HepG2 (cell line): ENCODE data around the gene PTGES3. TPM values are rescaled to one million over a fixed set of nuclear protein-coding genes. Genes with fewer than 3 reads are reported as not detected.
A peak's percentile ranks its signal among the peaks of the same experiment; 100 is the strongest.

Source experiments
- DNMT1 ChIP-seq: sonication (generic); formaldehyde crosslinking; IDR thresholded peaks from 2 replicates; pipeline ENCODE4 v1.5.1; 2020; ENCODE audit warnings: mild to moderate bottlenecking, missing genetic modification reagents
- HDAC2 ChIP-seq: sonication (generic); formaldehyde crosslinking; IDR thresholded peaks from 2 replicates; pipeline ENCODE4 v1.4.0; 2020; ENCODE audit warnings: missing genetic modification reagents
- RARG ChIP-seq: sonication (generic); formaldehyde crosslinking; IDR thresholded peaks from 2 replicates; pipeline ENCODE4 v1.4.0; 2020; ENCODE audit warnings: low read depth, mild to moderate bottlenecking, missing genetic modification reagents
- RXRA ChIP-seq: sonication (generic); formaldehyde crosslinking; IDR thresholded peaks from 2 replicates; pipeline ENCODE4 v1.5.1; 2020; ENCODE audit warnings: missing genetic modification reagents
- ZNF17 ChIP-seq: sonication (generic); formaldehyde crosslinking; IDR thresholded peaks from 2 replicates; pipeline ENCODE4 v1.5.0; 2020; ENCODE audit warnings: mild to moderate bottlenecking, missing genetic modification reagents
- ZNF263 ChIP-seq: sonication (generic); formaldehyde crosslinking; IDR thresholded peaks from 2 replicates; pipeline ENCODE4 v1.4.0; 2020; ENCODE audit warnings: missing genetic modification reagents
- ZNF607 ChIP-seq: sonication (generic); formaldehyde crosslinking; IDR thresholded peaks from 2 replicates; pipeline ENCODE4 v1.5.1; 2020; ENCODE audit warnings: missing genetic modification reagents, mild to moderate bottlenecking, borderline replicate concordance
- ZNF850 ChIP-seq: sonication (generic); formaldehyde crosslinking; conservative IDR thresholded peaks from 2 replicates; pipeline ENCODE4 v1.9.0; 2021; ENCODE audit warnings: mild to moderate bottlenecking, missing genetic modification reagents
- polyA plus RNA-seq, 8 experiments: library from polyadenylated mRNA; depleted of rRNA in 3 of 8; stranded (reverse) in 7 of 8; unstranded in 1 of 8; fragments of >200 nt; fragmentation: Illumina TruSeq in 4 of 8; extraction: Trizol in 4 of 8; gene quantifications; 2 replicates each; pipeline versions ENCODE4 v1.2.1 to v1.2.3, GENCODE V29; 2011 to 2016; ENCODE audit warnings: low read depth in 4 of 8, missing spikeins in 1 of 8, mixed read lengths in 1 of 8; ENCODE audit not compliant: insufficient read depth in 1 of 8
- total RNA-seq, 5 experiments: library from RNA; depleted of rRNA; stranded (reverse); fragments of >200 nt; fragmentation: Illumina TruSeq; extraction: Trizol; gene quantifications; 2 replicates each; pipeline ENCODE4 v1.2.3, GENCODE V29; 2016; ENCODE audit warnings: low read depth in 1 of 5
- TF ChIP-seq, protein P1 (sequence below): sonication (generic); formaldehyde crosslinking; IDR thresholded peaks from 2 replicates; pipeline ENCODE4 v1.8.1; 2023; ENCODE audit warnings: mild to moderate bottlenecking, moderate library complexity, missing genetic modification reagents
- TF ChIP-seq, protein P2 (sequence below): sonication (generic); formaldehyde crosslinking; IDR thresholded peaks from 2 replicates; pipeline ENCODE4 v1.8.1; 2023; ENCODE audit warnings: mild to moderate bottlenecking, missing genetic modification reagents, borderline replicate concordance
- TF ChIP-seq, protein P3 (sequence below): IDR thresholded peaks from 2 replicates; pipeline ENCODE4 v1.6.1; 2016; ENCODE audit warnings: low read depth, missing genetic modification reagents, missing compliant biosample characterization
- TF ChIP-seq, protein P4 (sequence below): sonication (generic); formaldehyde crosslinking; IDR thresholded peaks from 2 replicates; pipeline ENCODE4 v1.4.0; 2020; ENCODE audit warnings: missing genetic modification reagents
- TF ChIP-seq, protein P5 (sequence below): sonication (generic); formaldehyde crosslinking; IDR thresholded peaks from 2 replicates; pipeline ENCODE4 v1.9.0; 2021; ENCODE audit warnings: missing genetic modification reagents, mild to moderate bottlenecking, borderline replicate concordance
- TF ChIP-seq, protein P6 (sequence below): IDR thresholded peaks from 2 replicates; pipeline ENCODE4 v1.6.1; 2016; ENCODE audit warnings: control low read depth
- TF ChIP-seq, protein P7 (sequence below): IDR thresholded peaks from 2 replicates; pipeline ENCODE4 v1.6.1; 2016; ENCODE audit warnings: low read depth, borderline replicate concordance
- TF ChIP-seq, protein P8 (sequence below): sonication (generic); formaldehyde crosslinking; IDR thresholded peaks from 2 replicates; pipeline ENCODE4 v1.4.0; 2020; ENCODE audit warnings: missing genetic modification reagents, low read depth, mild to moderate bottlenecking, borderline replicate concordance

Gene PTGES3
- total and polyA plus RNA-seq, 2 of the 13 experiments (the other 11 are each of a cell fraction or from before 2014, with no cell fraction given): 54.4 to 159 TPM

DNA sequence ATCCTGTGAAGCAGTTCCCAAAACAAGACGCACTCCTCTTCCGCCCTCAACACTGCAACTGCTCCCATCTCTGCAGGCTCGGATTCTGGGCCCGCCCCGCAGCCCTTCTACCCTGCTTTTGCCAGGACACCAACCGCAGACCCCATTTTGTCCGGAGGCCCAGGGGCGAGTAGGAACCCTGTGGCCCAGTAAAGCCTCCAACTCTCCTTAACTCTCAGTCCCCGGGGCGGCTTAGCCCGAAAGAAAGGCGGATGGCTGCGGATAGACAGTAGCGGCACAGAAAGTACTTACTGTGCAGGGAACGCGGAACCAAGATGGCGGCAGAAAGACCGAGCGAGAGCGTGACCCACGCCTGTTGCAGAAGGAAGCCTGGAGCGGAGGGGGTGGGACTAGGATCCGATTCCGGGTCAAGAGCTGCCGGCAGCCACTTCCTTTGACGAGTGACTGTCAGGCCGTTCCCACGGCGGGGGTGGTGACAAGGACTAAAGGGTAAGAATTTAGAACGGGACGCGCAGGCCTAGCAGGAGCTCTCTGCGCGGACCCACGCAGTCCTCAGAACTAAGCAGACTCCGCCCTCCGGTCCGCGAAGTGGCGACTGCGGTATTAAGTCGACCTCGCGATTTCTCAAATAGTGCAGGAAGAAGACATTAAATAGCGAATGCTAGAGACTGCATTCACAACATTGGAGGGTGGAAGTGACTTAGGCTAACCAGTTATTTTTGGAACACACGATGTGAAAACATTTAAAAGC lies 37.1 kb upstream of the PTGES3 start, which contains the start of gene NACA (continued):
- TF ChIP-seq, protein P1, sequence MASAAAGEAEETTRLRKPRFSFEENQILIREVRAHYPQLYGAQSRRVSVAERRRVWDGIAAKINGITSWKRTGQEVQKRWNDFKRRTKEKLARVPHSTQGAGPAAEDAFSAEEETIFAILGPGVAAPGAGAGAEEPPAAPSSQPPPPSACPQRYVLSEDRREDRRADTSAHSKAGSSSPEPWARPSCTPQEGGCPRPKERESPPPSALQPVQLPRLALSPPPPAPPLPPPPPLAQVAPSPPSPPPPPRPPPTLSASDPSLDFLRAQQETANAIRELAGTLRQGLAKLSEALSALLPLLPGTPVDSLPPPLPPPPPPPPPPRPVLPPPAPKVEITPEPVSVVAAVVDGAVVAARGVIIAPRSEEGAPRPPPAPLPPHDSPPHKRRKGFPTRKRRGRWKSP: peak; percentile 75
- TF ChIP-seq, protein P2, sequence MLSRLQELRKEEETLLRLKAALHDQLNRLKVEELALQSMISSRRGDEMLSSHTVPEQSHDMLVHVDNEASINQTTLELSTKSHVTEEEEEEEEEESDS (CRISPR knock-in tag): no peak
- TF ChIP-seq, protein P3, sequence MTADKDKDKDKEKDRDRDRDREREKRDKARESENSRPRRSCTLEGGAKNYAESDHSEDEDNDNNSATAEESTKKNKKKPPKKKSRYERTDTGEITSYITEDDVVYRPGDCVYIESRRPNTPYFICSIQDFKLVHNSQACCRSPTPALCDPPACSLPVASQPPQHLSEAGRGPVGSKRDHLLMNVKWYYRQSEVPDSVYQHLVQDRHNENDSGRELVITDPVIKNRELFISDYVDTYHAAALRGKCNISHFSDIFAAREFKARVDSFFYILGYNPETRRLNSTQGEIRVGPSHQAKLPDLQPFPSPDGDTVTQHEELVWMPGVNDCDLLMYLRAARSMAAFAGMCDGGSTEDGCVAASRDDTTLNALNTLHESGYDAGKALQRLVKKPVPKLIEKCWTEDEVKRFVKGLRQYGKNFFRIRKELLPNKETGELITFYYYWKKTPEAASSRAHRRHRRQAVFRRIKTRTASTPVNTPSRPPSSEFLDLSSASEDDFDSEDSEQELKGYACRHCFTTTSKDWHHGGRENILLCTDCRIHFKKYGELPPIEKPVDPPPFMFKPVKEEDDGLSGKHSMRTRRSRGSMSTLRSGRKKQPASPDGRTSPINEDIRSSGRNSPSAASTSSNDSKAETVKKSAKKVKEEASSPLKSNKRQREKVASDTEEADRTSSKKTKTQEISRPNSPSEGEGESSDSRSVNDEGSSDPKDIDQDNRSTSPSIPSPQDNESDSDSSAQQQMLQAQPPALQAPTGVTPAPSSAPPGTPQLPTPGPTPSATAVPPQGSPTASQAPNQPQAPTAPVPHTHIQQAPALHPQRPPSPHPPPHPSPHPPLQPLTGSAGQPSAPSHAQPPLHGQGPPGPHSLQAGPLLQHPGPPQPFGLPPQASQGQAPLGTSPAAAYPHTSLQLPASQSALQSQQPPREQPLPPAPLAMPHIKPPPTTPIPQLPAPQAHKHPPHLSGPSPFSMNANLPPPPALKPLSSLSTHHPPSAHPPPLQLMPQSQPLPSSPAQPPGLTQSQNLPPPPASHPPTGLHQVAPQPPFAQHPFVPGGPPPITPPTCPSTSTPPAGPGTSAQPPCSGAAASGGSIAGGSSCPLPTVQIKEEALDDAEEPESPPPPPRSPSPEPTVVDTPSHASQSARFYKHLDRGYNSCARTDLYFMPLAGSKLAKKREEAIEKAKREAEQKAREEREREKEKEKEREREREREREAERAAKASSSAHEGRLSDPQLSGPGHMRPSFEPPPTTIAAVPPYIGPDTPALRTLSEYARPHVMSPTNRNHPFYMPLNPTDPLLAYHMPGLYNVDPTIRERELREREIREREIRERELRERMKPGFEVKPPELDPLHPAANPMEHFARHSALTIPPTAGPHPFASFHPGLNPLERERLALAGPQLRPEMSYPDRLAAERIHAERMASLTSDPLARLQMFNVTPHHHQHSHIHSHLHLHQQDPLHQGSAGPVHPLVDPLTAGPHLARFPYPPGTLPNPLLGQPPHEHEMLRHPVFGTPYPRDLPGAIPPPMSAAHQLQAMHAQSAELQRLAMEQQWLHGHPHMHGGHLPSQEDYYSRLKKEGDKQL (CRISPR knock-in tag): no peak
- TF ChIP-seq ZNF263 (CRISPR knock-in tag) (0 out of 2 replicates have a peak, but pooled peaks have one; percentile 23), ZNF607 (no peak), ZNF17 (CRISPR knock-in tag) (no peak), HDAC2 (CRISPR knock-in tag) (peak; percentile 54), DNMT1 (no peak), RXRA (CRISPR knock-in tag) (peak; percentile 69), RARG (CRISPR knock-in tag) (peak; percentile 98; the same call in 1 of the 2 replicates), ZNF850 (no peak)
- TF ChIP-seq, protein P4, sequence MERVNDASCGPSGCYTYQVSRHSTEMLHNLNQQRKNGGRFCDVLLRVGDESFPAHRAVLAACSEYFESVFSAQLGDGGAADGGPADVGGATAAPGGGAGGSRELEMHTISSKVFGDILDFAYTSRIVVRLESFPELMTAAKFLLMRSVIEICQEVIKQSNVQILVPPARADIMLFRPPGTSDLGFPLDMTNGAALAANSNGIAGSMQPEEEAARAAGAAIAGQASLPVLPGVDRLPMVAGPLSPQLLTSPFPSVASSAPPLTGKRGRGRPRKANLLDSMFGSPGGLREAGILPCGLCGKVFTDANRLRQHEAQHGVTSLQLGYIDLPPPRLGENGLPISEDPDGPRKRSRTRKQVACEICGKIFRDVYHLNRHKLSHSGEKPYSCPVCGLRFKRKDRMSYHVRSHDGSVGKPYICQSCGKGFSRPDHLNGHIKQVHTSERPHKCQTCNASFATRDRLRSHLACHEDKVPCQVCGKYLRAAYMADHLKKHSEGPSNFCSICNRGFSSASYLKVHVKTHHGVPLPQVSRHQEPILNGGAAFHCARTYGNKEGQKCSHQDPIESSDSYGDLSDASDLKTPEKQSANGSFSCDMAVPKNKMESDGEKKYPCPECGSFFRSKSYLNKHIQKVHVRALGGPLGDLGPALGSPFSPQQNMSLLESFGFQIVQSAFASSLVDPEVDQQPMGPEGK (CRISPR knock-in tag): peak; percentile 69
- TF ChIP-seq, protein P5, sequence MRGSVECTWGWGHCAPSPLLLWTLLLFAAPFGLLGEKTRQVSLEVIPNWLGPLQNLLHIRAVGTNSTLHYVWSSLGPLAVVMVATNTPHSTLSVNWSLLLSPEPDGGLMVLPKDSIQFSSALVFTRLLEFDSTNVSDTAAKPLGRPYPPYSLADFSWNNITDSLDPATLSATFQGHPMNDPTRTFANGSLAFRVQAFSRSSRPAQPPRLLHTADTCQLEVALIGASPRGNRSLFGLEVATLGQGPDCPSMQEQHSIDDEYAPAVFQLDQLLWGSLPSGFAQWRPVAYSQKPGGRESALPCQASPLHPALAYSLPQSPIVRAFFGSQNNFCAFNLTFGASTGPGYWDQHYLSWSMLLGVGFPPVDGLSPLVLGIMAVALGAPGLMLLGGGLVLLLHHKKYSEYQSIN: peak; percentile 72; the same call in 1 of the 2 replicates
- TF ChIP-seq, protein P6, sequence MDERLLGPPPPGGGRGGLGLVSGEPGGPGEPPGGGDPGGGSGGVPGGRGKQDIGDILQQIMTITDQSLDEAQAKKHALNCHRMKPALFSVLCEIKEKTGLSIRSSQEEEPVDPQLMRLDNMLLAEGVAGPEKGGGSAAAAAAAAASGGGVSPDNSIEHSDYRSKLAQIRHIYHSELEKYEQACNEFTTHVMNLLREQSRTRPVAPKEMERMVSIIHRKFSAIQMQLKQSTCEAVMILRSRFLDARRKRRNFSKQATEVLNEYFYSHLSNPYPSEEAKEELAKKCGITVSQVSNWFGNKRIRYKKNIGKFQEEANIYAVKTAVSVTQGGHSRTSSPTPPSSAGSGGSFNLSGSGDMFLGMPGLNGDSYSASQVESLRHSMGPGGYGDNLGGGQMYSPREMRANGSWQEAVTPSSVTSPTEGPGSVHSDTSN: peak; percentile 79
- TF ChIP-seq, protein P7, sequence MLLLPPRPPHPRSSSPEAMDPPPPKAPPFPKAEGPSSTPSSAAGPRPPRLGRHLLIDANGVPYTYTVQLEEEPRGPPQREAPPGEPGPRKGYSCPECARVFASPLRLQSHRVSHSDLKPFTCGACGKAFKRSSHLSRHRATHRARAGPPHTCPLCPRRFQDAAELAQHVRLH (CRISPR knock-in tag): peak; percentile 97
- TF ChIP-seq, protein P8, sequence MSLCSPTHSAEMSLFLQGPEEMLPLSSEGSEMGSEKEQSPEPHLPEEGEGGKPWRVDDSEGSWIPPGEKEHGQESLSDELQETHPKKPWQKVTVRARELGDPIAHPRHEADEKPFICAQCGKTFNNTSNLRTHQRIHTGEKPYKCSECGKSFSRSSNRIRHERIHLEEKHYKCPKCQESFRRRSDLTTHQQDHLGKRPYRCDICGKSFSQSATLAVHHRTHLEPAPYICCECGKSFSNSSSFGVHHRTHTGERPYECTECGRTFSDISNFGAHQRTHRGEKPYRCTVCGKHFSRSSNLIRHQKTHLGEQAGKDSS: peak; percentile 83; the same call in 1 of the 2 replicates
